Measurements from ENCODE around the gene TCERG1L. TPM values are rescaled to one million over a fixed set of nuclear protein-coding genes. Genes with fewer than 3 reads are reported as not detected.
"Not testable (repeated sequence)": the region's sequence is repeated elsewhere in the genome, so short reads cannot be mapped to it uniquely, and the experiment has no call there.

The TCERG1L gene
- total RNA-seq, 1 donor from 2014 or later = not detected

DNA sequence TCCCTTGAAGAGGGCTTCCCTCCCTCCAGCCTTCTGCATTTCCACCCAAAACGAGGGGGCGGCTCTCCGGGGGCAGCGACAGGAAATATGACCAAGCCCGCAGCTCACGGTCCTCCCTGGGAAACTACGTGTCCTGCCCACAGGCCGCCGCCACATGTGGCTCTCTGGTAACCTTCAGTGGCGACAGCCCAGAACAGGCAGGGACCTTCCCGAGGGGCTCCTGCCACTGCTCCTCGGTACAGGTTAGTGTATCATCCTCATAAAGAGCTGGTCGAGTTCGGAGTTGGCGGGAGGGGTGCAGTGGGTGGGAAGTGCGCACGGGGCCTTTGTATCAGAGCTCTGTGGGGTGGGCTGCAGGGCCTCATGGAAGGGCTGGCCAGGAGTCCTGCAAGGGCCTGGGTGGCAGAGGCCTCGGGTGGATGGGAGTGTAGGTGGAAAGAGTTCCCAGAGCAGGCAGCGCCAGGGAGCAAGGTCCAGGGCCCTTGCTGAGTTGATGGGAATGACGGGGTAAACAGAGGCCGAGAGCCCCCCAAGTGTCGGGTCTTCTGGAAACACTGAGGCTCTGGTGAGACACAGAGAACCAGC lies 66.0 kb downstream of the TCERG1L start:
- no peak overlapping the region for H3K4me3 Mint-ChIP-seq
- no peaks in the 10 kb centered on the region for H3K27me3 Mint-ChIP-seq
- no peak for DNase-seq
- H3K4me1 Mint-ChIP-seq = no peaks in the 10 kb centered on the region
- no peaks in the 10 kb centered on the region for H3K36me3 Mint-ChIP-seq (ENCODE audit: low read depth)
- no peak overlapping the region for H3K27ac Mint-ChIP-seq
- intact Hi-C loops (cut with micrococcal nuclease) = no loop called here
- H3K9me3 Mint-ChIP-seq = no peaks in the 10 kb centered on the region

DNA sequence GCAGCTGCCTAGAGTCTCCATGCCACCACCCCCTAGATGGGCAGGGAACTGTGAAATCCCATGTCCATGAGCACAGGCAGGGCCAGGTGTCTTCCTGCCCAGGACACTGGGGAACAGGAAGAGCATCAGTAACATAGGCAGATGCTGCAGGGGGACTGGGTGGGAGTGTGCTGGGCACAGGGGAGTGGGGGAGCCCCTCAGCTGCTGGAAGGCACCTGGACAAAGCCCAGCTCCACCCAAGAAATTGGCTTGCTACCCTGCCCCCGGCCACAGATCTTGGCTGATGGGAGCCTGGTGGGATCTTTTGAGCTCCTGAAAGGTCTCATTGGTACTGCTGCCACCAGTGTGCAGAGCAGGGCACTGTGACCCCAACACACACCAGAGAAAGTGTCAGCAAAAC lies 66.7 kb downstream of the TCERG1L start:
- DNase-seq = no peak
- no peaks in the 10 kb centered on the region for H3K27me3 Mint-ChIP-seq
- H3K4me3 Mint-ChIP-seq = no peak overlapping the region
- H3K4me1 Mint-ChIP-seq = no peaks in the 10 kb centered on the region
- H3K9me3 Mint-ChIP-seq = no peaks in the 10 kb centered on the region
- no peaks in the 10 kb centered on the region for H3K36me3 Mint-ChIP-seq (ENCODE audit: low read depth)
- H3K27ac Mint-ChIP-seq = no peak overlapping the region
- intact Hi-C loops (cut with micrococcal nuclease) = loop anchor here (5.0 kb wide), 1 partner anchor 632 kb away; no protein-coding TSS in a partner anchor

GRCh38 chr10:131243076-131243475 lies 68.4 kb downstream of the TCERG1L start:
- H3K27me3 Mint-ChIP-seq = no peaks in the 10 kb centered on the region
- no peak for DNase-seq
- no peaks in the 10 kb centered on the region for H3K9me3 Mint-ChIP-seq
- no peaks in the 10 kb centered on the region for H3K36me3 Mint-ChIP-seq (ENCODE audit: low read depth)
- no peak overlapping the region for H3K4me3 Mint-ChIP-seq
- intact Hi-C loops (cut with micrococcal nuclease) = loop anchor here (5.0 kb wide), 1 partner anchor 634 kb away; no protein-coding TSS in a partner anchor
- no peaks in the 10 kb centered on the region for H3K4me1 Mint-ChIP-seq
- no peak overlapping the region for H3K27ac Mint-ChIP-seq

DNA sequence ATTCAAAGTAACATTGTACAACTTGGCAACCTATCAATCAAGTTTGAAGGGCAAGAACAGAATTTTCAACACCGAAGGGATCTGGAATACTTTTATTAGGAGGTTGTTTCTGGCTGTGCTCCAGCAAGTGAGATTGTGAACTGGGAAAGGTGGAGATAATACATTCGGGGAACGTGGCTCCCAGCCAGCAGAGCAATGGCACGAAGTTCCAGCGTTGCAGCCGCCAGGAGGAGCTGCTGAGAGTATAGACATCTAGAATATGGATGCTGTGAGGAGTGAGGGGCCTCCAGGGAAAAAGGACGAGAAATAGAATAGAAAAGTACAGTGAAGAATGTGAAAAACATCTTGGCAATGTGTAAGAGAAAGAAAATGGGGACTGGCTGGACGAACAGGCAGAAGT lies 69.5 kb downstream of the TCERG1L start:
- peak; percentile 60 for DNase-seq
- H3K36me3 Mint-ChIP-seq (ENCODE audit: low read depth) = no peaks in the 10 kb centered on the region

GRCh38 chr10:131240691-131241090 lies 70.8 kb downstream of the TCERG1L start:
- DNase-seq = no peak
- H3K27me3 Mint-ChIP-seq = no peaks in the 10 kb centered on the region
- H3K4me1 Mint-ChIP-seq = no peaks in the 10 kb centered on the region
- no peaks in the 10 kb centered on the region for H3K9me3 Mint-ChIP-seq
- no peak overlapping the region for H3K27ac Mint-ChIP-seq
- H3K36me3 Mint-ChIP-seq (ENCODE audit: low read depth) = no peaks in the 10 kb centered on the region
- intact Hi-C loops (cut with micrococcal nuclease) = loop anchor here (5.0 kb wide), 1 partner anchor 637 kb away; no protein-coding TSS in a partner anchor
- H3K4me3 Mint-ChIP-seq = no peak overlapping the region

More for the DNA sequence above, 69.5 kb downstream of the TCERG1L start:
- intact Hi-C loops (cut with micrococcal nuclease) = loop anchor here (5.0 kb wide), 1 partner anchor 635 kb away; no protein-coding TSS in a partner anchor
- H3K4me3 Mint-ChIP-seq = no peak overlapping the region
- H3K27me3 Mint-ChIP-seq = no peaks in the 10 kb centered on the region
- no peak overlapping the region for H3K27ac Mint-ChIP-seq
- H3K4me1 Mint-ChIP-seq = no peaks in the 10 kb centered on the region
- no peaks in the 10 kb centered on the region for H3K9me3 Mint-ChIP-seq

DNA sequence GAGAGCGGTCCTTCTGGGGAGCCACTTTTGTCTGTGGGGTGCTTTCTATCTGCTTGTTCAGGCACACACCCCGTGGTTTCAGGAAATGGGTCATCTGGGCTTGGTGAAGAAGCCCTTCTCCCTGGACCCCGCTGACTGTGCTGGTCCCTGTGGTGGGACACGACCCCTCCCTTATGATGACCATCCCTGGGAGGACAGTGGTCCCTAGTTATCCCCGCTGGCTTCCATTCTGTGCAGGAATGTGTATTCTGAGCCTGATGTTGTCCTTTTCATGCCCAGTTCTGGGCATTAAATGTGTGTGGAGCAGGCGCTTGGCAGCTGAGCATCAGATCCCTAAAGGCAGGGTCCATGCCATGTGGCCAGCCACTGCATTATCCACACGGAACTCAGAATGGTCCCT lies 71.6 kb downstream of the TCERG1L start:
- H3K27ac Mint-ChIP-seq = no peak overlapping the region
- DNase-seq = no peak
- H3K4me3 Mint-ChIP-seq = no peak overlapping the region
- no peaks in the 10 kb centered on the region for H3K4me1 Mint-ChIP-seq
- H3K9me3 Mint-ChIP-seq = no peaks in the 10 kb centered on the region
- no peaks in the 10 kb centered on the region for H3K36me3 Mint-ChIP-seq (ENCODE audit: low read depth)
- intact Hi-C loops (cut with micrococcal nuclease) = loop anchor here (5.0 kb wide), 1 partner anchor 637 kb away; no protein-coding TSS in a partner anchor
- no peaks in the 10 kb centered on the region for H3K27me3 Mint-ChIP-seq

GRCh38 chr10:131239450-131239849 lies 72.1 kb downstream of the TCERG1L start:
- no peak for DNase-seq
- no peaks in the 10 kb centered on the region for H3K36me3 Mint-ChIP-seq (ENCODE audit: low read depth)
- H3K4me1 Mint-ChIP-seq = no peaks in the 10 kb centered on the region
- no peaks in the 10 kb centered on the region for H3K27me3 Mint-ChIP-seq
- no peaks in the 10 kb centered on the region for H3K9me3 Mint-ChIP-seq
- H3K4me3 Mint-ChIP-seq = no peak overlapping the region
- intact Hi-C loops (cut with micrococcal nuclease) = no loop called here
- no peak overlapping the region for H3K27ac Mint-ChIP-seq

- intact Hi-C loops (cut with micrococcal nuclease) = no loop called here
- H3K9me3 Mint-ChIP-seq = no peaks in the 10 kb centered on the region
- no peak overlapping the region for H3K4me3 Mint-ChIP-seq
- DNase-seq = no peak
- H3K27me3 Mint-ChIP-seq = no peaks in the 10 kb centered on the region
- H3K4me1 Mint-ChIP-seq = no peaks in the 10 kb centered on the region
- no peak overlapping the region for H3K27ac Mint-ChIP-seq
- H3K36me3 Mint-ChIP-seq (ENCODE audit: low read depth) = no peaks in the 10 kb centered on the region
Observed at GRCh38 chr10:131238669-131239280, 72.7 kb downstream of the TCERG1L start.

GRCh38 chr10:131237991-131238651 lies 73.4 kb downstream of the TCERG1L start:
- H3K27me3 Mint-ChIP-seq = no peaks in the 10 kb centered on the region
- no peaks in the 10 kb centered on the region for H3K36me3 Mint-ChIP-seq (ENCODE audit: low read depth)
- no peak overlapping the region for H3K27ac Mint-ChIP-seq
- H3K4me1 Mint-ChIP-seq = no peaks in the 10 kb centered on the region
- no peak for DNase-seq
- H3K9me3 Mint-ChIP-seq = no peaks in the 10 kb centered on the region
- no peak overlapping the region for H3K4me3 Mint-ChIP-seq
- intact Hi-C loops (cut with micrococcal nuclease) = no loop called here

GRCh38 chr10:131234606-131235005 lies 76.9 kb downstream of the TCERG1L start:
- H3K27me3 Mint-ChIP-seq; H3K4me1 Mint-ChIP-seq; H3K36me3 Mint-ChIP-seq (ENCODE audit: low read depth); intact Hi-C loops (cut with micrococcal nuclease); DNase-seq; H3K4me3 Mint-ChIP-seq; H3K27ac Mint-ChIP-seq; H3K9me3 Mint-ChIP-seq: not testable (repeated sequence)

GRCh38 chr10:131233611-131234258 lies 77.8 kb downstream of the TCERG1L start:
- Mint-ChIP-seq H3K36me3 (ENCODE audit: low read depth) (no peaks in the 10 kb centered on the region), H3K4me3 (no peak overlapping the region), H3K4me1 (no peaks in the 10 kb centered on the region), H3K27me3 (no peaks in the 10 kb centered on the region), H3K27ac (no peak overlapping the region), H3K9me3 (no peaks in the 10 kb centered on the region)
- intact Hi-C loops (cut with micrococcal nuclease) = no loop called here
- DNase-seq = no peak

DNA sequence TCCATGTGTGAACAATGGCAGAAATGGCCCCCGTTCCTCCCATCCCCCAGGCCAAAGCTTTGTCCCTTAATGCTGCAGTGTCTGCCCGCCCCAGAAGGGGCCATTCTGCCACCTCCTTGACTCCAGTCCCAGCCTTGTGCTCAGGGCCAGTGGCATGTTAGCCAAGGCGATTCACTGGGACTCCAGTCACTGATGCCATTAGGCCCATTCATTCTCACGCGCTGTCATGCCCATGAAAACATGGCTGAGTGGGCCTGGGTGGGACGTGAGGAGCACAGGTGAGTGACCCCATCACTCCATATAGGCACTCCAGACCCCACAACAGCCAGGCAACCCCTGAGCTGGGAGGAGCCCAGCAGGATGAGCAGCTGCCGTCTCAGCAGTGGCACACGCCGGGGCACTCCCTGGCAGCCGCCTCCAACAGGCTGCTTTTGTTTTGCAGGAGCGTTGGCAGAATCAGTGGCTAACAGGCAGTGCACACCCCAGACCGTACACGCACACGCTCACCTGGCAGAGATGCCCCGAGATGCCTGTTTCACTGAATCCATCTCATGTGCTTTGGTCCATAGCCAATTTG lies 79.5 kb downstream of the TCERG1L start:
- Mint-ChIP-seq H3K4me1 (no peaks in the 10 kb centered on the region), H3K4me3 (no peak overlapping the region), H3K36me3 (ENCODE audit: low read depth) (no peaks in the 10 kb centered on the region), H3K9me3 (no peaks in the 10 kb centered on the region), H3K27ac (no peak overlapping the region), H3K27me3 (no peaks in the 10 kb centered on the region)
- intact Hi-C loops (cut with micrococcal nuclease) = no loop called here
- DNase-seq = no peak

- Mint-ChIP-seq H3K9me3 (no peaks in the 10 kb centered on the region), H3K4me3 (no peak overlapping the region), H3K27ac (no peak overlapping the region), H3K4me1 (no peaks in the 10 kb centered on the region), H3K36me3 (ENCODE audit: low read depth) (no peaks in the 10 kb centered on the region), H3K27me3 (no peaks in the 10 kb centered on the region)
- intact Hi-C loops (cut with micrococcal nuclease) = no loop called here
- no peak for DNase-seq
Observed at GRCh38 chr10:131231323-131231964, 80.1 kb downstream of the TCERG1L start.

Measured in activated CD4-positive, alpha-beta T cell treated with anti-CD3 and anti-CD28 coated beads, Interleukin-2, amount 10 ng/mL, durations not matched to agents 24 days and 14 days (primary cell).